GM12878 (cell line): ENCODE measurements around the gene GRM1. TPM values are rescaled to one million over a fixed set of nuclear protein-coding genes. Genes with fewer than 3 reads are reported as not detected.

Experiments used
- ATAC-seq: fragments of 200-7000 bp; cut with Tn5 transposase; 3 replicates; pipeline ENCODE4 v1.9.1; 2020; ENCODE audit warnings: mild to moderate bottlenecking, moderate library complexity
- BruUV-seq: library from RNA; stranded (reverse); fragments of 400-500 nt; replicated peaks from 2 replicates; lab custom pipeline; 2021; lab: Mats Ljungman, UMichigan
- CTCF ChIA-PET: fragments of 300-600 bp; sonication (Branson Sonifier 250); formaldehyde crosslinking; extraction: SDS; loops from one replicate; lab custom pipeline; 2021; ENCODE audit warnings: inconsistent platforms; lab: Yijun Ruan, JAX
- POLR2A ChIA-PET: fragments of 350-600 bp; formaldehyde crosslinking; extraction: SDS; loops from one replicate; lab custom pipeline; 2021; ENCODE audit warnings: inconsistent platforms; lab: Charles Lee
- RAD21 ChIA-PET: fragments of 300-600 bp; sonication (Branson Sonifier 250); formaldehyde crosslinking; loops from one replicate; lab custom pipeline; 2023; ENCODE audit warnings: antibody characterized with exemption; ENCODE audit not compliant: unreplicated experiment; lab: Charles Lee
- SMC1A ChIA-PET: fragments of 300-600 bp; sonication (Branson Sonifier 250); formaldehyde crosslinking; loops from one replicate; lab custom pipeline; 2023; ENCODE audit not compliant: unreplicated experiment, uncharacterized antibody; lab: Charles Lee
- DNase-seq: peaks from one replicate; pipeline ENCODE4 v3.0.0-alpha.2; 2011; ENCODE audit warnings: low read depth, low spot score
- FAIRE-seq: peaks from 3 replicates; lab custom pipeline; 2011; peaks lifted over from hg19 to GRCh38; lab: Jason Lieb, UNC
- H2AFZ ChIP-seq: 2 replicates; pipeline ENCODE4 v1.6.0; 2011; ENCODE audit warnings: low read depth, low read length, control low read depth; ENCODE audit not compliant: control insufficient read depth
- H3K27ac ChIP-seq: 2 replicates; pipeline ENCODE4 v1.5.1; 2011; ENCODE audit warnings: control low read depth; ENCODE audit not compliant: control insufficient read depth, insufficient read depth
- H3K27me3 ChIP-seq, 2 experiments: replicated peaks in 1 of 2; 2 replicates each; pipeline versions ENCODE4 v1.6.0 to v1.6.1; 2011; ENCODE audit warnings: low read length in 1 of 2; ENCODE audit not compliant: control insufficient read depth in 2 of 2, insufficient read depth in 2 of 2
- H3K36me3 ChIP-seq, 2 experiments: 2 replicates each; pipeline ENCODE4 v1.5.1; 2011; ENCODE audit warnings: low read length in 1 of 2; ENCODE audit not compliant: control insufficient read depth in 2 of 2, insufficient read depth in 2 of 2
- H3K4me1 ChIP-seq: 2 replicates; pipeline ENCODE4 v1.6.1; 2011; ENCODE audit warnings: mild to moderate bottlenecking, low read length, moderate library complexity, mixed read lengths; ENCODE audit not compliant: control insufficient read depth, insufficient read depth
- H3K4me2 ChIP-seq: 2 replicates; pipeline ENCODE4 v1.6.0; 2011; ENCODE audit warnings: control low read depth; ENCODE audit not compliant: control insufficient read depth, insufficient read depth
- H3K4me3 ChIP-seq: fragments of 200-600 bp; sonication (generic); 2 replicates; pipeline ENCODE4 v1.5.1; 2016
- H3K79me2 ChIP-seq: 2 replicates; pipeline ENCODE4 v1.6.0; 2011; ENCODE audit warnings: low read length; ENCODE audit not compliant: control insufficient read depth, insufficient read depth
- H3K9ac ChIP-seq: 2 replicates; pipeline ENCODE4 v1.8.0; 2011; ENCODE audit warnings: low read length, control low read depth, mixed read lengths; ENCODE audit not compliant: control insufficient read depth, insufficient read depth
- H3K9me3 ChIP-seq: replicated peaks from 3 replicates; pipeline ENCODE4 v1.5.1; 2011; ENCODE audit warnings: mild to moderate bottlenecking, low read length; ENCODE audit not compliant: control insufficient read depth, insufficient read depth
- H4K20me1 ChIP-seq: 2 replicates; pipeline ENCODE4 v1.6.0; 2011; ENCODE audit not compliant: control insufficient read depth, insufficient read depth
- BCLAF1 ChIP-seq: fragments of 450-650 bp; IDR thresholded peaks from 2 replicates; pipeline ENCODE4 v1.6.1; 2017; ENCODE audit warnings: antibody characterized with exemption, mild to moderate bottlenecking, moderate library complexity
- CHD1 ChIP-seq: IDR thresholded peaks from 2 replicates; pipeline ENCODE4 v1.6.1; 2012; ENCODE audit warnings: low read depth, low read length, improper control_type of control experiment
- CHD4 ChIP-seq: fragments of 200-600 bp; sonication (generic); IDR thresholded peaks from 2 replicates; pipeline ENCODE4 v1.6.1; 2016; ENCODE audit warnings: mild to moderate bottlenecking
- CUX1 ChIP-seq: IDR thresholded peaks from 2 replicates; pipeline ENCODE4 v1.6.1; 2012; ENCODE audit warnings: improper control_type of control experiment, low read depth, low read length; ENCODE audit not compliant: insufficient replicate concordance
- EP300 ChIP-seq, 2 experiments: fragments of 150-350 bp in 1 of 2; IDR thresholded peaks; 2 replicates each; pipeline ENCODE4 v1.6.1; 2011 to 2012; ENCODE audit warnings: low read depth in 2 of 2, low read length in 2 of 2, borderline replicate concordance in 1 of 2, improper control_type of control experiment in 1 of 2, inconsistent platforms in 1 of 2; ENCODE audit not compliant: control insufficient read depth in 1 of 2
- HDGF ChIP-seq: fragments of 450-650 bp; IDR thresholded peaks from 2 replicates; pipeline ENCODE4 v1.6.1; 2016; ENCODE audit warnings: antibody characterized with exemption
- HSF1 ChIP-seq: fragments of 150-350 bp; IDR thresholded peaks from 2 replicates; pipeline ENCODE4 v1.6.1; 2014; ENCODE audit warnings: mild to moderate bottlenecking, low read depth, low read length
- KAT2A ChIP-seq: conservative IDR thresholded peaks from 2 replicates; pipeline ENCODE4 v1.6.1; 2011; ENCODE audit warnings: low read depth, low read length; ENCODE audit not compliant: control insufficient read depth
- KDM1A ChIP-seq: fragments of 200-600 bp; sonication (generic); IDR thresholded peaks from 2 replicates; pipeline ENCODE4 v1.6.1; 2016; ENCODE audit warnings: borderline replicate concordance
- MTA3 ChIP-seq: IDR thresholded peaks from 2 replicates; pipeline ENCODE4 v1.6.1; 2012; ENCODE audit warnings: low read length, inconsistent platforms, borderline replicate concordance
- NFIC ChIP-seq: IDR thresholded peaks from 2 replicates; pipeline ENCODE4 v1.6.1; 2012; ENCODE audit warnings: low read depth, mild to moderate bottlenecking, inconsistent platforms, low read length, moderate library complexity
- POLR2AphosphoS5 ChIP-seq: IDR thresholded peaks from 2 replicates; pipeline ENCODE4 v1.6.1; 2011; ENCODE audit warnings: mild to moderate bottlenecking, low read length, inconsistent platforms
- STAT3 ChIP-seq: IDR thresholded peaks from 2 replicates; pipeline ENCODE4 v1.6.1; 2011; ENCODE audit warnings: low read depth, low read length, improper control_type of control experiment
- YBX1 ChIP-seq: fragments of 450-650 bp; IDR thresholded peaks from 2 replicates; pipeline ENCODE4 v1.6.1; 2016; ENCODE audit warnings: antibody characterized with exemption
- WGBS: methylation state at CpG from one replicate; pipeline ENCODE4 v1.1.6; 2016; ENCODE audit warnings: low lambda C conversion rate; ENCODE audit not compliant: insufficient replicate concordance, insufficient coverage; ENCODE audit errors: missing lambda C conversion rate; 5-methylcytosine and 5-hydroxymethylcytosine counted together
- in situ Hi-C: fragments of 300-500 bp; cut with MboI; formaldehyde crosslinking; loops from 9 replicates; pipeline ENCODE4 v1.14.3; 2018; ENCODE audit warnings: mixed read lengths
- intact Hi-C: fragments of 100-400 bp; cut with micrococcal nuclease; formaldehyde crosslinking; loops from one replicate; pipeline ENCODE4 v1.14.2; 2022; ENCODE audit not compliant: unreplicated experiment
- polyA plus RNA-seq, 11 experiments: library from polyadenylated mRNA; depleted of rRNA in 4 of 11; unstranded in 6 of 11; stranded (reverse) in 5 of 11; fragments of >200 nt; fragmentation: Nextera tagmentation in 4 of 11; fragmentation: Illumina TruSeq in 1 of 11; extraction: Ambion mirVana in 4 of 11; extraction: Trizol in 1 of 11; gene quantifications; 1 replicate in 1 of 11; 2 replicates in 10 of 11; pipeline versions ENCODE4 v1.2.1 to v1.2.3, GENCODE V29; 2011 to 2016; ENCODE audit warnings: inconsistent platforms in 2 of 11, missing spikeins in 2 of 11, low read depth in 1 of 11
- total RNA-seq, 4 experiments: library from RNA; depleted of rRNA in 3 of 4; stranded (reverse); fragments of >200 nt in 3 of 4; fragmentation: Illumina TruSeq in 1 of 4; extraction: Trizol in 1 of 4; gene quantifications; 2 replicates each; pipeline versions ENCODE4 v1.2.1 to v1.2.3, GENCODE V29; 2013 to 2021

GRM1 gene
- total and polyA plus RNA-seq, 10 of the 15 experiments (the other 5 are each of a cell fraction or from before 2014, with no cell fraction given): 0.04 TPM; not detected in 9

- TF ChIP-seq CUX1 (no peak), POLR2AphosphoS5 (no peak)
- TF ChIP-seq, all 136 proteins: peak for 0
Measured at GRCh38 chr6:146341493-146342230, 312.8 kb downstream of the GRM1 start (continued).

- no peaks in the 10 kb centered on the region for H3K4me1 ChIP-seq
- WGBS: 0% methylated on average over 1 of the region's 1 CpG
- BruUV-seq: no TSS peak
- TF ChIP-seq STAT3: no peak
- TF ChIP-seq NFIC: no peak
- TF ChIP-seq CHD4: no peak
- TF ChIP-seq CHD1: no peak
- TF ChIP-seq YBX1: no peak
- TF ChIP-seq EP300 (IDR thresholded peaks at IDR 0.05; ENCODE audit: borderline replicate concordance in 1 of 2, control insufficient read depth in 1 of 2, low read depth in 2 of 2, low read length in 2 of 2): no peak
- no peak for TF ChIP-seq KDM1A
- no peak for TF ChIP-seq KAT2A
- TF ChIP-seq BCLAF1: no peak
- no peak for TF ChIP-seq MTA3
- no peak for TF ChIP-seq HDGF
- TF ChIP-seq HSF1: no peak
Measured at GRCh38 chr6:146345598-146345997, 316.7 kb downstream of the GRM1 start.

More at GRCh38 chr6:146345598-146345997, 316.7 kb downstream of the GRM1 start:
- SMC1A ChIA-PET: no interaction called here
- no peaks in the 10 kb centered on the region for H3K9me3 ChIP-seq
- H3K79me2 ChIP-seq: no peaks in the 10 kb centered on the region
- no peaks in the 10 kb centered on the region for H3K36me3 ChIP-seq
- RAD21 ChIA-PET: no interaction called here
- H2AFZ ChIP-seq: no peak overlapping the region
- CTCF ChIA-PET: no interaction called here
- FAIRE-seq (no peak), DNase-seq (no peak), ATAC-seq (no peak)
- H3K27me3 ChIP-seq: no peaks in the 10 kb centered on the region
- no peak overlapping the region for H3K4me3 ChIP-seq
- in situ Hi-C loops: no loop called here
- H3K27ac ChIP-seq: no peak overlapping the region
- no peak overlapping the region for H3K4me2 ChIP-seq
- no peak overlapping the region for H3K9ac ChIP-seq
- H4K20me1 ChIP-seq: no peaks in the 10 kb centered on the region
- POLR2A ChIA-PET: no interaction called here
- intact Hi-C loops: no loop called here
